Measurements from ENCODE around the gene ATIC. TPM values are rescaled to one million over a fixed set of nuclear protein-coding genes. Genes with fewer than 3 reads are reported as not detected.

ATIC gene
- total RNA-seq, 1 donor from 2014 or later, result 81.6 TPM

DNA sequence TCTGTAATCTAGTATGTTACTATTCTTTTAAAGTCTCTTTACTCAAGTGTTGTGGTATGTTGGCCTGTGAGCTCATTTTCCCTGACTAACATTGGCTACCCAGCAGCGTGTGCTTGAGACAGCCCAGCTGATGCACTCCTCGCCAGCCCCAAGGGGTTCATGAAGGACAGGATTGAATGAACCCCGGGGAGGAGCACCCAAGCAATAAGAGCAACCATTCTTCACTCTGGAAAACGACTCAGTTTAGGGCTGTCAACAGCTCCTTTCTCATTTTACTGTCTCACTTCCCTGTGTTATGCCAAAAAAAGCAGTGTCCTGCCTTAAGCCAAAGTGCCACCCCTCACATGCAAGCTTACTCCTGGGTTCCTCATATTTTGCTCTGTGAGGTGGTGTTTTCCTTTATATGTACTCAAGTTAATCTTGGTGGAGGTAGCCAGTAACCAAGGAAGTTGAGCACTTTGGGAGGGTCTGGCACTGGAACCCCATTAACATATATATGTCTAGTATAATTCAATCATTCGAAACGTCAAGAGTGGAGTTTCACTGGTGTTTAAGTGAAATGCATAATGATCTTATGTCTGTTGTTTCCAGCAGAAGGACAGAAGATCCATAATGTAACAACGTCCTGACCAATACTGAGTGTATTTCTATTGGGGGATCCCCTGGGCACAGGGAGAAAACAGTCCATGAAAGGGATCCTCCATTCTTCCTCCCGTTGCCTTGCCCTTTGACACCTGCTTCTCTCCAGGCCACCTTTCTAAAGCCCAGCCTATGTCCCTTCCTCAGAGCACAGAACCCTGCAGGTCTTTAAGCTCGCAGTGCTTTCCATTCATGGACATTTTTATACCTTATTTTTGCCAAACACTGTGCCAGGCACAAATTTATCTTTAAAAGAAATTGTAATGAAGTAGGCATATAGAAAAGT, 43.2 kb downstream of the ATIC start:
- DNase-seq (ENCODE audit: low read depth), result no peak
- TF ChIP-seq, protein P1, sequence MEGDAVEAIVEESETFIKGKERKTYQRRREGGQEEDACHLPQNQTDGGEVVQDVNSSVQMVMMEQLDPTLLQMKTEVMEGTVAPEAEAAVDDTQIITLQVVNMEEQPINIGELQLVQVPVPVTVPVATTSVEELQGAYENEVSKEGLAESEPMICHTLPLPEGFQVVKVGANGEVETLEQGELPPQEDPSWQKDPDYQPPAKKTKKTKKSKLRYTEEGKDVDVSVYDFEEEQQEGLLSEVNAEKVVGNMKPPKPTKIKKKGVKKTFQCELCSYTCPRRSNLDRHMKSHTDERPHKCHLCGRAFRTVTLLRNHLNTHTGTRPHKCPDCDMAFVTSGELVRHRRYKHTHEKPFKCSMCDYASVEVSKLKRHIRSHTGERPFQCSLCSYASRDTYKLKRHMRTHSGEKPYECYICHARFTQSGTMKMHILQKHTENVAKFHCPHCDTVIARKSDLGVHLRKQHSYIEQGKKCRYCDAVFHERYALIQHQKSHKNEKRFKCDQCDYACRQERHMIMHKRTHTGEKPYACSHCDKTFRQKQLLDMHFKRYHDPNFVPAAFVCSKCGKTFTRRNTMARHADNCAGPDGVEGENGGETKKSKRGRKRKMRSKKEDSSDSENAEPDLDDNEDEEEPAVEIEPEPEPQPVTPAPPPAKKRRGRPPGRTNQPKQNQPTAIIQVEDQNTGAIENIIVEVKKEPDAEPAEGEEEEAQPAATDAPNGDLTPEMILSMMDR (IDR thresholded peaks at IDR 0.05; ENCODE audit: insufficient read depth, low read length, poor library complexity, severe bottlenecking), result no peak
- no peaks in the 10 kb centered on the region for H3K36me3 ChIP-seq (ENCODE audit: control insufficient read depth, insufficient read depth, low read length)

DNA sequence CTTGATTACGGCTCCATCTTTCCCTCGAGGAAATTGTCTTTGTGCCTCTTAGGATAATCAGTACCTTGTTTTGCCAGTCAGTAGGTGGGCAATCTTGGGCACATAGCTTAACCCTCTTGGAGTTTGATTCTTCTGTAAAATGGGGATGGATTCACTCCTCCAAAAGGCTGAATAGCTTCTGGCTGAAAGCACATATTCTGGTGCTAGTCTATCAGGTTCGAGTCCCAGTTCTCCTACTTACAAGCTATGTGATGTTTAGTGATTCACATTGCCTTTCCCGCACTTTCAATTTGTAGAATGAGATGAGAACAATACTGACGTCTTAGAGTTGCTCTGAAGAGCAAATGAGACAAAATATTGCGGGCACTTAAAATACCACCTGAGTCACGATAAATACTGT, 43.9 kb downstream of the ATIC start:
- DNase-seq (ENCODE audit: low read depth), result no peak
- no peaks in the 10 kb centered on the region for H3K36me3 ChIP-seq (ENCODE audit: control insufficient read depth, insufficient read depth, low read length)

More for the DNA sequence above, 43.2 kb downstream of the ATIC start:
- H3K4me3 ChIP-seq (ENCODE audit: low read depth, low read length), result no peak overlapping the region
- H3K27me3 ChIP-seq (ENCODE audit: control insufficient read depth, insufficient read depth, low read length), result no peaks in the 10 kb centered on the region

DNA sequence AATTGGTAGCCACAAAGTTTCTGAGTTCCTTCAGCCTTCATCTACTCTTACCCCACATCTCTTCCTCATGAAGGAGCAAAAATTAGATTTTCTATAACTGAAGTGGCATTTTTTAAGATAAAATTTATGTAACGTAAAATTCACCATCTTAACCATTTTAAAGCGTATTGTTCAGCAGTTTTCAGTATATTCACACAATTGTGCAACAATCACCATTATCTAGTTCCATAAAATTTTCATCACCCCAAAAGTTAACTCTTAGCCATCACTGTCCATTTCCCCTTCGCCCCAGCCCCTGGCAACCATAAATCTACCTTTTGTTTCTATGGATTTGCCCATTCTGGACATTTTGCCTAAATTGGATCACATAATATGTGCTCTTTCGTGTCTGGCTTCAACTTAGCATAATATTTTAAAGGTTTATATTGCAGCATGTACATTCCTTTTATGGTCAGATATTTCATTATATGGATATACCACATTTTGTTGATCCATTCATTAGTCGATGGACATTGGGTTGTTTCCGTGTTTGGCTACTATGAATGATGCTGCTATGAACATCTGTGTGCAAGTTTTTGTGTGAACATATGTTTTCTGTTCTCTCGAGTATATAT, 44.6 kb downstream of the ATIC start:
- Histone ChIP-seq H3K36me3 (ENCODE audit: control insufficient read depth, insufficient read depth, low read length) (no peaks in the 10 kb centered on the region), H3K27me3 (ENCODE audit: control insufficient read depth, insufficient read depth, low read length) (no peaks in the 10 kb centered on the region), H3K4me3 (ENCODE audit: low read depth, low read length) (no peak overlapping the region)
- TF ChIP-seq, protein P1 (IDR thresholded peaks at IDR 0.05; ENCODE audit: insufficient read depth, low read length, poor library complexity, severe bottlenecking), result no peak
- DNase-seq (ENCODE audit: low read depth), result no peak

More for the DNA sequence above, 43.9 kb downstream of the ATIC start:
- TF ChIP-seq, protein P1 (IDR thresholded peaks at IDR 0.05; ENCODE audit: insufficient read depth, low read length, poor library complexity, severe bottlenecking), result no peak
- Histone ChIP-seq H3K27me3 (ENCODE audit: control insufficient read depth, insufficient read depth, low read length) (no peaks in the 10 kb centered on the region), H3K4me3 (ENCODE audit: low read depth, low read length) (no peak overlapping the region)

DNA sequence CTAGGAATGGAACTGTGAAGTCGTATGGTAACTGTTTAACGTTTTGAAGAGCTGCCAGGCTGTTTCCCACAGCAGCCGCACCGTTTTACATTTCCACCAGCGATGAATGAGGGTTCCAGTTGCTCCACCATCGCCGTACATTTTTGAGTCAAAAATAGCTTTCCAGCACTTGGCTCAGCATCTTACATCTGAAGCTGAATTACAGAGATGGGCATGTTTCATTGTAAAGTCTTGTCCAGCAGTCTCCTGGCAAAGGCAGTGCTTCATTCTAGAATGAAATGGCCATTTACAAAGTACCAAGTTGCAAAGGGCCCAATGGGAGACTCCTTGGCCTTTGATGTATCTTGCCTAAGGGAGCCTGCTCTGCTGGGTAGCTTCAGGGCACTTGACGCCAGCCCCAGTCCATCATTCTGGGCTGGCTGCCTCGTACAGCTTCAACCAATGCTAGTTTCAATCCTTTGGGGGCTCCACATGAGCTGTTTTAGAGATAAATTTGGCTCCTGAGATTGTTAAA, 45.1 kb downstream of the ATIC start:
- DNase-seq (ENCODE audit: low read depth), result no peak
- Histone ChIP-seq H3K36me3 (ENCODE audit: control insufficient read depth, insufficient read depth, low read length) (no peaks in the 10 kb centered on the region), H3K27me3 (ENCODE audit: control insufficient read depth, insufficient read depth, low read length) (no peaks in the 10 kb centered on the region), H3K4me3 (ENCODE audit: low read depth, low read length) (no peak overlapping the region)
- TF ChIP-seq, protein P1 (IDR thresholded peaks at IDR 0.05; ENCODE audit: insufficient read depth, low read length, poor library complexity, severe bottlenecking), result no peak

DNA sequence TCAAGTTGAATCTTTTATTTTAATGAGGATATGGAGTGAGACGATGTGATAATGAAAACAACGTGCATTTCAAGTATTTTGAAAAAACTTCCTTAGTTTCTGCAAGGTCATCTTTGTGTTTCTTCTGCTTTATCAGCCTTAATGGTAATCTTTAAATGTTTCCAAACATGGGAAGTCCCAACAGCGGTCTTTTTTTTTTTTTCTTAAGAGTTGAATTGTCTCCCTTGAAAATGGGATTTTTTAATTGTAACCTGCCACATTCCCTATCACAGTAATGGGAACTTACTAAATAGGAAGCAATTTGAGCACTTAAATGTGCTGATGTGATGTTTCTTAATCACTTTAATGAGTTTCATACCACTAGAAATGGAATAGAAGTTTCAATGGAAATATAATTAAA, 45.8 kb downstream of the ATIC start:
- TF ChIP-seq, protein P1 (IDR thresholded peaks at IDR 0.05; ENCODE audit: insufficient read depth, low read length, poor library complexity, severe bottlenecking), result no peak
- Histone ChIP-seq H3K4me3 (ENCODE audit: low read depth, low read length) (no peak overlapping the region), H3K36me3 (ENCODE audit: control insufficient read depth, insufficient read depth, low read length) (peaks cover 3% of the 10 kb centered on the region), H3K27me3 (ENCODE audit: control insufficient read depth, insufficient read depth, low read length) (no peaks in the 10 kb centered on the region)
- no peak for DNase-seq (ENCODE audit: low read depth)

All from kidney epithelial cell (primary cell).